PFSK-1 (cell line): ENCODE data around the gene KIF2C.

Source experiments
- FOXP2 ChIP-seq: optimal IDR thresholded peaks from 2 replicates; pipeline ENCODE3; 2011; ENCODE audit warnings: borderline replicate concordance, control low read depth, inconsistent platforms; ENCODE audit not compliant: insufficient read depth; ENCODE audit errors: extremely low read length, extremely low read depth
- POLR2AphosphoS5 ChIP-seq: IDR thresholded peaks from 2 replicates; pipeline ENCODE4 v1.6.1; 2012; ENCODE audit warnings: low read depth, mild to moderate bottlenecking, control low read depth, low read length, moderate library complexity
- REST ChIP-seq, 2 experiments: IDR thresholded peaks; 2 replicates each; pipeline versions ENCODE4 v1.6.1 to v1.8.0; 2011 to 2012; ENCODE audit warnings: low read depth in 2 of 2, low read length in 2 of 2, control low read depth in 1 of 2, inconsistent platforms in 1 of 2, mild to moderate bottlenecking in 1 of 2, moderate library complexity in 1 of 2; ENCODE audit not compliant: insufficient read depth in 1 of 2
- SIN3A ChIP-seq: IDR thresholded peaks from 2 replicates; pipeline ENCODE4 v1.6.1; 2012; ENCODE audit warnings: mild to moderate bottlenecking, low read length, moderate library complexity, borderline replicate concordance; ENCODE audit not compliant: insufficient read depth
- TAF1 ChIP-seq: IDR thresholded peaks from 2 replicates; pipeline ENCODE4 v1.6.1; 2012; ENCODE audit warnings: low read length, control low read depth, borderline replicate concordance; ENCODE audit not compliant: insufficient read depth

KIF2C gene

GRCh38 chr1:44799770-44800584 is 60.3 kb downstream of the KIF2C start, which contains the start of gene PLK3:
Gene PLK3 (plus strand): TSS chr1:44800377. CDS start chr1:44800464, 87 bp downstream.
- TF ChIP-seq FOXP2 (no peak), POLR2AphosphoS5 (peak; percentile 83), TAF1 (peak; percentile 43; the same call in 1 of the 2 replicates)

GRCh38 chr1:44801491-44802305 is 62.1 kb downstream of the KIF2C start:
- TF ChIP-seq SIN3A = no peak
- no peak for TF ChIP-seq FOXP2
- TF ChIP-seq POLR2AphosphoS5 = no peak
- no peak for TF ChIP-seq REST (IDR thresholded peaks at IDR 0.05; ENCODE audit: insufficient read depth in 1 of 2, low read depth in 2 of 2, low read length in 2 of 2)

GRCh38 chr1:44802306-44803061 is 62.8 kb downstream of the KIF2C start:
- TF ChIP-seq TAF1 (no peak), SIN3A (peak; percentile 39; the same call in 1 of the 2 replicates)

- TF ChIP-seq REST (IDR thresholded peaks at IDR 0.05; ENCODE audit: insufficient read depth in 1 of 2, low read depth in 2 of 2, low read length in 2 of 2) (no peak), POLR2AphosphoS5 (no peak), SIN3A (no peak), FOXP2 (no peak), TAF1 (no peak)
Observed at GRCh38 chr1:44803062-44803311, 63.4 kb downstream of the KIF2C start.

- TF ChIP-seq REST (IDR thresholded peaks at IDR 0.05; ENCODE audit: insufficient read depth in 1 of 2, low read depth in 2 of 2, low read length in 2 of 2) (no peak), SIN3A (no peak), TAF1 (no peak)
Observed at GRCh38 chr1:44803312-44804095, 63.9 kb downstream of the KIF2C start.
